ENCODE data around the gene C4B. TPM values are rescaled to one million over a fixed set of nuclear protein-coding genes. Genes with fewer than 3 reads are reported as not detected.
A peak's percentile ranks its signal among the peaks of the same experiment; 100 is the strongest.
"Not testable (repeated sequence)": the region's sequence is repeated elsewhere in the genome, so short reads cannot be mapped to it uniquely, and the experiment has no call there.

Gene C4B
- polyA plus RNA-seq, 2 of the 4 experiments (the other 2 are of a cell fraction) = 1.3 TPM

- H3K9me3 ChIP-seq; FAIRE-seq; POLR2A ChIA-PET; CTCF ChIA-PET; H3K27ac ChIP-seq; H3K4me1 ChIP-seq; DNase-seq (ENCODE audit: low read depth in 1 of 2, low spot score in 1 of 2); H3K4me3 ChIP-seq; H3K4me2 ChIP-seq: not testable (repeated sequence)
- WGBS (ENCODE audit: missing lambda C conversion rate) = 55% methylated on average over 8 of the region's 19 CpGs
- 0 out of 6 replicates have a peak, but pooled peaks of 1 of the 2 experiments have one; percentile 15 for ATAC-seq
These were observed 23.3 kb downstream of the C4B start, which contains the start of gene CYP21A2 for GRCh38 chr6:32037598-32038524. Gene CYP21A2 (plus strand): TSS chr6:32038415. CDS start chr6:32038423, 8 bp downstream.

DNA sequence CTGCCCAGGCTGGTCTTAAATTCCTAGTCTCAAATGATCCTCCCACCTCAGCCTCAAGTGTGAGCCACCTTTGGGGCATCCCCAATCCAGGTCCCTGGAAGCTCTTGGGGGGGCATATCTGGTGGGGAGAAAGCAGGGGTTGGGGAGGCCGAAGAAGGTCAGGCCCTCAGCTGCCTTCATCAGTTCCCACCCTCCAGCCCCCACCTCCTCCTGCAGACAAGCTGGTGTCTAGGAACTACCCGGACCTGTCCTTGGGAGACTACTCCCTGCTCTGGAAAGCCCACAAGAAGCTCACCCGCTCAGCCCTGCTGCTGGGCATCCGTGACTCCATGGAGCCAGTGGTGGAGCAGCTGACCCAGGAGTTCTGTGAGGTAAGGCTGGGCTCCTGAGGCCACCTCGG is 24.3 kb downstream of the C4B start:
- H3K4me2 ChIP-seq; ATAC-seq; H3K4me3 ChIP-seq; H3K27ac ChIP-seq; DNase-seq (ENCODE audit: low read depth in 1 of 2, low spot score in 1 of 2); H3K4me1 ChIP-seq; POLR2A ChIA-PET; H3K9me3 ChIP-seq; FAIRE-seq; CTCF ChIA-PET: not testable (repeated sequence)
- 80% methylated on average over 1 of the region's 5 CpGs for WGBS (ENCODE audit: missing lambda C conversion rate)

DNA sequence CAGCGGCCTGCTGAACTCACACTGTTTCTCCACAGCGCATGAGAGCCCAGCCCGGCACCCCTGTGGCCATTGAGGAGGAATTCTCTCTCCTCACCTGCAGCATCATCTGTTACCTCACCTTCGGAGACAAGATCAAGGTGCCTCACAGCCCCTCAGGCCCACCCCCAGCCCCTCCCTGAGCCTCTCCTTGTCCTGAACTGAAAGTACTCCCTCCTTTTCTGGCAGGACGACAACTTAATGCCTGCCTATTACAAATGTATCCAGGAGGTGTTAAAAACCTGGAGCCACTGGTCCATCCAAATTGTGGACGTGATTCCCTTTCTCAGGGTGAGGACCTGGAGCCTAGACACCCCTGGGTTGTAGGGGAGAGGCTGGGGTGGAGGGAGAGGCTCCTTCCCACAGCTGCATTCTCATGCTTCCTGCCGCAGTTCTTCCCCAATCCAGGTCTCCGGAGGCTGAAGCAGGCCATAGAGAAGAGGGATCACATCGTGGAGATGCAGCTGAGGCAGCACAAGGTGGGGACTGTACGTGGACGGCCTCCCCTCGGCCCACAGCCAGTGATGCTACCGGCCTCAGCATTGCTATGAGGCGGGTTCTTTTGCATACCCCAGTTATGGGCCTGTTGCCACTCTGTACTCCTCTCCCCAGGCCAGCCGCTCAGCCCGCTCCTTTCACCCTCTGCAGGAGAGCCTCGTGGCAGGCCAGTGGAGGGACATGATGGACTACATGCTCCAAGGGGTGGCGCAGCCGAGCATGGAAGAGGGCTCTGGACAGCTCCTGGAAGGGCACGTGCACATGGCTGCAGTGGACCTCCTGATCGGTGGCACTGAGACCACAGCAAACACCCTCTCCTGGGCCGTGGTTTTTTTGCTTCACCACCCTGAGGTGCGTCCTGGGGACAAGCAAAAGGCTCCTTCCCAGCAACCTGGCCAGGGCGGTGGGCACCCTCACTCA is 25.0 kb downstream of the C4B start:
- H3K4me2 ChIP-seq; H3K4me1 ChIP-seq; H3K27ac ChIP-seq; DNase-seq (ENCODE audit: low read depth in 1 of 2, low spot score in 1 of 2); H3K9me3 ChIP-seq; H3K4me3 ChIP-seq; POLR2A ChIA-PET; CTCF ChIA-PET; FAIRE-seq: not testable (repeated sequence)
- WGBS (ENCODE audit: missing lambda C conversion rate) = 60% methylated on average over 5 of the region's 24 CpGs
- peak in 1 of 2 experiments; percentile 44; a peak in 3 of 6 replicates for ATAC-seq

DNA sequence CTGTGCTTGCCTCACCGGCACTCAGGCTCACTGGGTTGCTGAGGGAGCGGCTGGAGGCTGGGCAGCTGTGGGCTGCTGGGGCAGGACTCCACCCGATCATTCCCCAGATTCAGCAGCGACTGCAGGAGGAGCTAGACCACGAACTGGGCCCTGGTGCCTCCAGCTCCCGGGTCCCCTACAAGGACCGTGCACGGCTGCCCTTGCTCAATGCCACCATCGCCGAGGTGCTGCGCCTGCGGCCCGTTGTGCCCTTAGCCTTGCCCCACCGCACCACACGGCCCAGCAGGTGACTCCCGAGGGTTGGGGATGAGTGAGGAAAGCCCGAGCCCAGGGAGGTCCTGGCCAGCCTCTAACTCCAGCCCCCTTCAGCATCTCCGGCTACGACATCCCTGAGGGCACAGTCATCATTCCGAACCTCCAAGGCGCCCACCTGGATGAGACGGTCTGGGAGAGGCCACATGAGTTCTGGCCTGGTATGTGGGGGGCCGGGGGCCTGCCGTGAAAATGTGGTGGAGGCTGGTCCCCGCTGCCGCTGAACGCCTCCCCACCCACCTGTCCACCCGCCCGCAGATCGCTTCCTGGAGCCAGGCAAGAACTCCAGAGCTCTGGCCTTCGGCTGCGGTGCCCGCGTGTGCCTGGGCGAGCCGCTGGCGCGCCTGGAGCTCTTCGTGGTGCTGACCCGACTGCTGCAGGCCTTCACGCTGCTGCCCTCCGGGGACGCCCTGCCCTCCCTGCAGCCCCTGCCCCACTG is 25.9 kb downstream of the C4B start:
- peak in 1 of 2 experiments; percentile 10; a peak in 2 of 6 replicates for ATAC-seq
- H3K4me3 ChIP-seq; H3K27ac ChIP-seq; H3K9me3 ChIP-seq; CTCF ChIA-PET; POLR2A ChIA-PET; H3K4me1 ChIP-seq; H3K4me2 ChIP-seq; DNase-seq (ENCODE audit: low read depth in 1 of 2, low spot score in 1 of 2); FAIRE-seq: not testable (repeated sequence)
- no CpG with 5 or more reads among the region's 43 CpGs for WGBS (ENCODE audit: missing lambda C conversion rate)

DNA sequence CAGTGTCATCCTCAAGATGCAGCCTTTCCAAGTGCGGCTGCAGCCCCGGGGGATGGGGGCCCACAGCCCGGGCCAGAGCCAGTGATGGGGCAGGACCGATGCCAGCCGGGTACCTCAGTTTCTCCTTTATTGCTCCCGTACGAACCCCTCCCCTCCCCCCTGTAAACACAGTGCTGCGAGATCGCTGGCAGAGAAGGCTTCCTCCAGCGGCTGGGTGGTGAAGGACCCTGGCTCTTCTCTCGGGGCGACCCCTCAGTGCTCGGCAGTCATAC is 26.4 kb downstream of the C4B start:
- no CpG with 5 or more reads among the region's 13 CpGs for WGBS (ENCODE audit: missing lambda C conversion rate)
- POLR2A ChIA-PET, CTCF ChIA-PET: not testable (repeated sequence)

GRCh38 chr6:32041385-32041784 is 26.8 kb downstream of the C4B start:
- POLR2A ChIA-PET; H3K9me3 ChIP-seq; H3K4me1 ChIP-seq; FAIRE-seq; ATAC-seq; DNase-seq (ENCODE audit: low read depth in 1 of 2, low spot score in 1 of 2); CTCF ChIA-PET; H3K27ac ChIP-seq; H3K4me3 ChIP-seq; H3K4me2 ChIP-seq: not testable (repeated sequence)
- WGBS (ENCODE audit: missing lambda C conversion rate) = 58% methylated on average over 4 of the region's 10 CpGs

More for the DNA sequence above, 26.4 kb downstream of the C4B start:
- H3K27ac ChIP-seq; DNase-seq (ENCODE audit: low read depth in 1 of 2, low spot score in 1 of 2); H3K4me2 ChIP-seq; FAIRE-seq; H3K9me3 ChIP-seq; ATAC-seq; H3K4me1 ChIP-seq; H3K4me3 ChIP-seq: not testable (repeated sequence)

DNA sequence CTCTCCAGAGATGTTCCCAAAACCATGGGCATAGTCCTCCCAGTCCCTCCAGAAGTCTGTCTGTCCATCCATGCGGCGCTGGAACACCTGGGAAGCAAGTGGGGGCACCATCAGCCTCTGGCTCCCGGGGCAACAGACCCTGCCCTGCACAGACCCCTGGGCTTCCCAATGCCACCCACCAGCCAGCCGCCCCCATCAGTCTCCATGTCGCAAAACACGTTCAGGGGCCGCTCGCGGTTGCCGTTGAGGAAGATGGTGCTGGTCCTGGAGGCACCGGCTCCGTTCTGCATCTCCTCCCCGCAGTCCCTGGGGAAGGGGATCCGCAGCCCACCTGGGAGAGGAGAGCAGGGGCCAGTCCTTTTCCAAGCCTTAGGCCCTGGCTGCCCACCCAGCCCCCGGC is 27.7 kb downstream of the C4B start:
- ATAC-seq; H3K27ac ChIP-seq; FAIRE-seq; H3K4me3 ChIP-seq; H3K9me3 ChIP-seq; DNase-seq (ENCODE audit: low read depth in 1 of 2, low spot score in 1 of 2); CTCF ChIA-PET; H3K4me2 ChIP-seq; POLR2A ChIA-PET: not testable (repeated sequence)
- no CpG with 5 or more reads among the region's 15 CpGs for WGBS (ENCODE audit: missing lambda C conversion rate)
- peaks cover 10% of the 10 kb centered on the region for H3K4me1 ChIP-seq

GRCh38 chr6:32043589-32044380 is 29.2 kb downstream of the C4B start:
- DNase-seq (ENCODE audit: low read depth in 1 of 2, low spot score in 1 of 2); H3K27ac ChIP-seq; FAIRE-seq; H3K4me2 ChIP-seq; POLR2A ChIA-PET; H3K9me3 ChIP-seq; H3K4me3 ChIP-seq; CTCF ChIA-PET; ATAC-seq: not testable (repeated sequence)
- peaks cover 20% of the 10 kb centered on the region for H3K4me1 ChIP-seq
- WGBS (ENCODE audit: missing lambda C conversion rate) = 64% methylated on average over 13 of the region's 31 CpGs

- H3K27ac ChIP-seq; H3K4me2 ChIP-seq; ATAC-seq; H3K4me3 ChIP-seq; DNase-seq (ENCODE audit: low read depth in 1 of 2, low spot score in 1 of 2); H3K9me3 ChIP-seq; POLR2A ChIA-PET; FAIRE-seq; CTCF ChIA-PET: not testable (repeated sequence)
- H3K4me1 ChIP-seq = peaks cover 20% of the 10 kb centered on the region
- no CpG with 5 or more reads among the region's 18 CpGs for WGBS (ENCODE audit: missing lambda C conversion rate)
These were observed 30.3 kb downstream of the C4B start for GRCh38 chr6:32044916-32045315.
